Astrocyte of the spinal cord (primary cell): ENCODE results near the gene TADA2B.

Experiments used
- DNase-seq: peaks from one replicate; pipeline ENCODE4 v3.0.0; 2011; ENCODE audit warnings: low read depth, low spot score
- H3K4me3 ChIP-seq: 2 replicates; pipeline ENCODE4 v1.5.1; 2011; ENCODE audit warnings: low read depth, mild to moderate bottlenecking, low read length, moderate library complexity
- CTCF ChIP-seq: IDR thresholded peaks from 2 replicates; pipeline ENCODE4 v1.5.1; 2012; ENCODE audit warnings: low read depth, mild to moderate bottlenecking, low read length, inconsistent platforms
- in situ Hi-C: cut with HindIII; loops from 2 replicates; pipeline ENCODE4 v1.10.0; 2017; ENCODE audit warnings: low sequenced_read_pairs

Gene TADA2B

DNA sequence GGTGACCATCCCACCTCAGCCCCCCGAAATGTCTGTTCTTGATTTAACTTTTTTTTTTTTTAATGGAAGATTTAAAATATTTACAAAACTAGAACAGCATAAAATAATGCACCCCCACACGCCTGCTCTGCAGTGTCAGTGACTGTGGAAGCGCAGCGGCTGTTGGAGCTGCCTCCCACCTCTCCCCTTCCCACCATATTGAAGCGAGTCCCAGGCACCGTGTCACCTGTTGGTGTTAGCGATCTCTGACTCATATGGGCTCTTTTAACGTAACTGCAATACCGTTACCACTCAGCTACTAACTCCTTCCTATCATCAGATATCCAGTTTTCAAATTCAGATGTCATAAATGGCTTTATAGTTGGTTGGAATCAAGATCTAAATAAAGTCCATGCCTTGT is 17.1 kb upstream of the TADA2B start:
- in situ Hi-C loops: no loop called here
- no peak for TF ChIP-seq CTCF
- no peak for DNase-seq
- H3K4me3 ChIP-seq: no peak overlapping the region

- no peak overlapping the region for H3K4me3 ChIP-seq
- TF ChIP-seq CTCF: no peak
- in situ Hi-C loops: no loop called here
- DNase-seq: no peak
These were observed 15.9 kb upstream of the TADA2B start for GRCh38 chr4:7027284-7027683.

DNA sequence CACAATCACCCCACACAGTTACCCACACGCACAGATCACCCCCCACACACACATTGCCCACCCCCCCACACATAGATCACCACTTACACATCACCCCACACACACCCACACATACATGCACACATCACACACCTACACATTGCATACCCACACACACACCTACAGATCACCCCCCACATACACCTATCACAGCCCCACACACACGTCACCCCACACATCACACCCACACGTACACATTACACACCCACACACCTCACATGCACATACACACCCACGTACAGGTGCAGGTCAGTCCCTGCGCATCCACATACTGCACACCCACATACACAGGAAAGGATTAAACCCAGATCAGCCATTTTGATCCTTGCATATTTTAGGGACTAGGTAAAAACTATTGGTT is 15.3 kb upstream of the TADA2B start:
- in situ Hi-C loops: no loop called here

GRCh38 chr4:7029212-7029611 is 14.0 kb upstream of the TADA2B start:
- no peak for TF ChIP-seq CTCF
- H3K4me3 ChIP-seq: no peak overlapping the region
- in situ Hi-C loops: no loop called here
- DNase-seq: no peak

More for the DNA sequence above, 15.3 kb upstream of the TADA2B start:
- H3K4me3 ChIP-seq: no peak overlapping the region
- TF ChIP-seq CTCF: no peak
- no peak for DNase-seq

GRCh38 chr4:7029921-7030320 is 13.3 kb upstream of the TADA2B start:
- no peak for TF ChIP-seq CTCF
- H3K4me3 ChIP-seq: no peak overlapping the region
- no peak for DNase-seq
- in situ Hi-C loops: no loop called here

- in situ Hi-C loops: no loop called here
- DNase-seq: no peak
- TF ChIP-seq CTCF: no peak
- no peak overlapping the region for H3K4me3 ChIP-seq
These were observed 12.3 kb upstream of the TADA2B start for GRCh38 chr4:7030856-7031255.
